Measurements from ENCODE around the gene PALLD.

DNA sequence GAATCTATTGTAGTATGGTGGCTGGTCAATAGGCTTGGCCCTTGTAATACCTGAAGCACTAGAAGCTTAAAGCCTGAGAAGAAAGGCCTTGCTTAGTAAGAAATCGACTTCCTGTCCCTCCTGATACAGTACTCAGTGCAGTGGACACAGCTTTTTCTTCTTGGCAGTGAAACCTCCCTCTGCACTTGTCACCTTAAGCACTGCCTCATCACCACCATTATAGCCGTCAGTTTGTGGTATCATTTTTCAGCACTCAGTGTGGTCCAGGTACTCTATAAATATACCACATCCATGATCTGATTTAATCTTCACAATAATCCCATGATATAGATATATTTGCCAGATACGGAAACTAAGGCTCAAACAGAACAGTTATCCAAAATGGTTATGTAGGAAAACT lies 75.2 kb downstream of the PALLD start:
- no peak for TF ChIP-seq GATA4 (IDR thresholded peaks at IDR 0.05; ENCODE audit: borderline replicate concordance, low read depth)
- TF ChIP-seq YEATS4 (CRISPR knock-in tag; IDR thresholded peaks at IDR 0.05; ENCODE audit: borderline replicate concordance): no peak
- TF ChIP-seq, protein P1, sequence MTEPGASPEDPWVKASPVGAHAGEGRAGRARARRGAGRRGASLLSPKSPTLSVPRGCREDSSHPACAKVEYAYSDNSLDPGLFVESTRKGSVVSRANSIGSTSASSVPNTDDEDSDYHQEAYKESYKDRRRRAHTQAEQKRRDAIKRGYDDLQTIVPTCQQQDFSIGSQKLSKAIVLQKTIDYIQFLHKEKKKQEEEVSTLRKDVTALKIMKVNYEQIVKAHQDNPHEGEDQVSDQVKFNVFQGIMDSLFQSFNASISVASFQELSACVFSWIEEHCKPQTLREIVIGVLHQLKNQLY (CRISPR knock-in tag; IDR thresholded peaks at IDR 0.05): no peak
- TF ChIP-seq, protein P2, sequence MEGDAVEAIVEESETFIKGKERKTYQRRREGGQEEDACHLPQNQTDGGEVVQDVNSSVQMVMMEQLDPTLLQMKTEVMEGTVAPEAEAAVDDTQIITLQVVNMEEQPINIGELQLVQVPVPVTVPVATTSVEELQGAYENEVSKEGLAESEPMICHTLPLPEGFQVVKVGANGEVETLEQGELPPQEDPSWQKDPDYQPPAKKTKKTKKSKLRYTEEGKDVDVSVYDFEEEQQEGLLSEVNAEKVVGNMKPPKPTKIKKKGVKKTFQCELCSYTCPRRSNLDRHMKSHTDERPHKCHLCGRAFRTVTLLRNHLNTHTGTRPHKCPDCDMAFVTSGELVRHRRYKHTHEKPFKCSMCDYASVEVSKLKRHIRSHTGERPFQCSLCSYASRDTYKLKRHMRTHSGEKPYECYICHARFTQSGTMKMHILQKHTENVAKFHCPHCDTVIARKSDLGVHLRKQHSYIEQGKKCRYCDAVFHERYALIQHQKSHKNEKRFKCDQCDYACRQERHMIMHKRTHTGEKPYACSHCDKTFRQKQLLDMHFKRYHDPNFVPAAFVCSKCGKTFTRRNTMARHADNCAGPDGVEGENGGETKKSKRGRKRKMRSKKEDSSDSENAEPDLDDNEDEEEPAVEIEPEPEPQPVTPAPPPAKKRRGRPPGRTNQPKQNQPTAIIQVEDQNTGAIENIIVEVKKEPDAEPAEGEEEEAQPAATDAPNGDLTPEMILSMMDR (CRISPR knock-in tag; IDR thresholded peaks at IDR 0.05): no peak
- TF ChIP-seq JUNB (CRISPR knock-in tag; IDR thresholded peaks at IDR 0.05; ENCODE audit: borderline replicate concordance): no peak
- no peak for TF ChIP-seq ZNF12 (CRISPR knock-in tag; IDR thresholded peaks at IDR 0.05)
- no peak for TF ChIP-seq POLR2AphosphoS5 (IDR thresholded peaks at IDR 0.05; ENCODE audit: low read depth, low read length)
- TF ChIP-seq CEBPB (IDR thresholded peaks at IDR 0.05; ENCODE audit: borderline replicate concordance, low read depth, low read length): no peak
- no peak for TF ChIP-seq YY1 (IDR thresholded peaks at IDR 0.05; ENCODE audit: insufficient read depth, insufficient replicate concordance, low read depth, low read length)
